Loucy (cell line): ENCODE data around the gene ZBTB16.

ENCODE experiments used
- H2AFZ ChIP-seq: fragments of 200-600 bp; sonication (generic); 2 replicates; pipeline ENCODE4 v1.6.0; 2016; ENCODE audit warnings: antibody characterized with exemption, mild to moderate bottlenecking, low read length, moderate library complexity
- H3F3A ChIP-seq: fragments of 200-600 bp; 2 replicates; pipeline ENCODE4 v1.6.0; 2016; ENCODE audit warnings: antibody characterized with exemption, low read depth, mild to moderate bottlenecking
- H3K27me3 ChIP-seq: fragments of 200-600 bp; sonication (generic); 2 replicates; pipeline ENCODE4 v1.6.1; 2014; ENCODE audit warnings: low read length, mild to moderate bottlenecking; ENCODE audit not compliant: insufficient read depth, poor library complexity, severe bottlenecking
- H3K36me3 ChIP-seq: fragments of 200-600 bp; sonication (generic); 2 replicates; pipeline ENCODE4 v1.6.1; 2016; ENCODE audit warnings: low read length; ENCODE audit not compliant: insufficient read depth
- H3K4me1 ChIP-seq: fragments of 200-600 bp; sonication (generic); 2 replicates; pipeline ENCODE4 v1.5.1; 2014; ENCODE audit warnings: low read length, mild to moderate bottlenecking; ENCODE audit not compliant: insufficient read depth, poor library complexity, severe bottlenecking
- H3K4me2 ChIP-seq: fragments of 200-600 bp; sonication (generic); 2 replicates; pipeline ENCODE4 v1.6.0; 2014; ENCODE audit warnings: antibody characterized with exemption, low read length, low read depth, mild to moderate bottlenecking; ENCODE audit not compliant: poor library complexity, severe bottlenecking
- H3K4me3 ChIP-seq: fragments of 200-600 bp; sonication (generic); 2 replicates; pipeline ENCODE4 v1.5.1; 2014; ENCODE audit warnings: low read length, mild to moderate bottlenecking, mixed read lengths; ENCODE audit not compliant: poor library complexity, severe bottlenecking
- H3K79me2 ChIP-seq: fragments of 200-600 bp; sonication (generic); 2 replicates; pipeline ENCODE4 v1.6.1; 2014; ENCODE audit warnings: low read length; ENCODE audit not compliant: insufficient read depth
- H3K9ac ChIP-seq: fragments of 200-600 bp; sonication (generic); 2 replicates; pipeline ENCODE4 v1.6.0; 2014; ENCODE audit warnings: mild to moderate bottlenecking, low read depth, low read length, moderate library complexity; ENCODE audit not compliant: poor library complexity, severe bottlenecking
- H3K9me2 ChIP-seq: fragments of 200-600 bp; sonication (generic); replicated peaks from 2 replicates; pipeline ENCODE4 v1.6.1; 2016; ENCODE audit warnings: low read depth, low read length, mixed read lengths
- H3K9me3 ChIP-seq: fragments of 200-600 bp; sonication (generic); 2 replicates; pipeline ENCODE4 v1.6.1; 2014; ENCODE audit warnings: mild to moderate bottlenecking, antibody characterized with exemption, low read length, low read depth; ENCODE audit not compliant: insufficient read depth
- H4K20me1 ChIP-seq: fragments of 200-600 bp; sonication (generic); 2 replicates; pipeline ENCODE4 v1.6.0; 2014; ENCODE audit warnings: antibody characterized with exemption, low read length, mild to moderate bottlenecking; ENCODE audit not compliant: insufficient read depth, poor library complexity, severe bottlenecking
- EZH2phosphoT487 ChIP-seq: fragments of 200-600 bp; IDR thresholded peaks from 2 replicates; pipeline ENCODE4 v1.6.1; 2018; ENCODE audit warnings: antibody characterized with exemption, mild to moderate bottlenecking, moderate library complexity, borderline replicate concordance
- TF ChIP-seq, protein P1 (sequence below): fragments of 200-600 bp; sonication (generic); conservative IDR thresholded peaks from 2 replicates; pipeline ENCODE4 v1.5.1; 2014; ENCODE audit warnings: mild to moderate bottlenecking, antibody characterized with exemption, low read length

Gene ZBTB16

DNA sequence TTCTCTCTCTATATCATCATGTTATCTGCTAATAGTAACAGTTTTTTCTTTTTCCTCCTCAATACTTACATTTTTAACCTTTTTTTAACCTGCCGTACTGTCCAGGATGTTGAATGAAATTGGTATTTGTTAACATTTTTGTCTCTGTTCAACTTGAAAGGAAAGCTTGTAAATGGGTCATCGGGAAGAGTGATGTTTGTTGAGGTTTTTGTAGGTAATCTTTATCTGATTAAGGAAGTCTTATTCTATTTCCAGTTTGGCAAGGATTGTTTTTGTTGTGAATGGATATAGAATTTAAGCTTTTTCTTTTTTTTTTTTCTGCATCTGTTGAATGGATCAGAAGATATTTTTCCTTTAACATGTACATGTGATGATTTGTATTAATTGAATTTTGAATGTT lies 228.6 kb downstream of the ZBTB16 start:
- no peak overlapping the region for H3K4me3 ChIP-seq
- peaks cover 7% of the 10 kb centered on the region for H3K27me3 ChIP-seq
- no peak for TF ChIP-seq EZH2phosphoT487
- TF ChIP-seq, protein P1, sequence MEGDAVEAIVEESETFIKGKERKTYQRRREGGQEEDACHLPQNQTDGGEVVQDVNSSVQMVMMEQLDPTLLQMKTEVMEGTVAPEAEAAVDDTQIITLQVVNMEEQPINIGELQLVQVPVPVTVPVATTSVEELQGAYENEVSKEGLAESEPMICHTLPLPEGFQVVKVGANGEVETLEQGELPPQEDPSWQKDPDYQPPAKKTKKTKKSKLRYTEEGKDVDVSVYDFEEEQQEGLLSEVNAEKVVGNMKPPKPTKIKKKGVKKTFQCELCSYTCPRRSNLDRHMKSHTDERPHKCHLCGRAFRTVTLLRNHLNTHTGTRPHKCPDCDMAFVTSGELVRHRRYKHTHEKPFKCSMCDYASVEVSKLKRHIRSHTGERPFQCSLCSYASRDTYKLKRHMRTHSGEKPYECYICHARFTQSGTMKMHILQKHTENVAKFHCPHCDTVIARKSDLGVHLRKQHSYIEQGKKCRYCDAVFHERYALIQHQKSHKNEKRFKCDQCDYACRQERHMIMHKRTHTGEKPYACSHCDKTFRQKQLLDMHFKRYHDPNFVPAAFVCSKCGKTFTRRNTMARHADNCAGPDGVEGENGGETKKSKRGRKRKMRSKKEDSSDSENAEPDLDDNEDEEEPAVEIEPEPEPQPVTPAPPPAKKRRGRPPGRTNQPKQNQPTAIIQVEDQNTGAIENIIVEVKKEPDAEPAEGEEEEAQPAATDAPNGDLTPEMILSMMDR, result no peak
- H3K9me3 ChIP-seq, result no peaks in the 10 kb centered on the region
- no peaks in the 10 kb centered on the region for H4K20me1 ChIP-seq
- no peak overlapping the region for H2AFZ ChIP-seq
- H3F3A ChIP-seq, result no peaks in the 10 kb centered on the region
- no peak overlapping the region for H3K9ac ChIP-seq
- no peaks in the 10 kb centered on the region for H3K79me2 ChIP-seq
- H3K4me1 ChIP-seq, result no peaks in the 10 kb centered on the region
- H3K4me2 ChIP-seq, result no peak overlapping the region
- H3K36me3 ChIP-seq, result no peaks in the 10 kb centered on the region
- no peaks in the 10 kb centered on the region for H3K9me2 ChIP-seq

DNA sequence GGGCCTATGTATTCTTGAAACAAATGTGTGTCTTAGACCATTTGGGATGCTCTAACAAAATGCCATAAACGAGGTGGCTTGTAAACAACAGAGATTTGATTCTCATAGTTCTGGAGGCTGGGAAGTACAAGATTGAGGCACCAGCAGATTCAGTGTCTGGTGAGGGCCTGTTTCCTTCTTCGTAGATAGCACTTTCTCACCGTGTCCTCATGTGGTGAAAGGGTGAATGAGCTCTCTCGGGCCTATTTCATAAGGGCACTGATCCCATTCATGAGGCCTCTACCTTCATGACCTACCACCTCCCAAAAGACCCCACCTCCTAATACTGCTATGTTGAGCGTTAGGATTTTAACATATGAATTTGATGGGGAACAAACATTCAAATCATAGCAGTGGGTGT lies 230.3 kb downstream of the ZBTB16 start:
- Histone ChIP-seq H3K4me3 (no peak overlapping the region), H3F3A (no peaks in the 10 kb centered on the region), H3K27me3 (peaks cover 7% of the 10 kb centered on the region), H3K4me1 (no peaks in the 10 kb centered on the region), H4K20me1 (no peaks in the 10 kb centered on the region), H3K9me3 (no peaks in the 10 kb centered on the region), H3K36me3 (no peaks in the 10 kb centered on the region), H3K9ac (no peak overlapping the region), H3K9me2 (no peaks in the 10 kb centered on the region), H3K79me2 (no peaks in the 10 kb centered on the region), H2AFZ (no peak overlapping the region), H3K4me2 (no peak overlapping the region)
- TF ChIP-seq, protein P1, result no peak
- TF ChIP-seq EZH2phosphoT487, result no peak

DNA sequence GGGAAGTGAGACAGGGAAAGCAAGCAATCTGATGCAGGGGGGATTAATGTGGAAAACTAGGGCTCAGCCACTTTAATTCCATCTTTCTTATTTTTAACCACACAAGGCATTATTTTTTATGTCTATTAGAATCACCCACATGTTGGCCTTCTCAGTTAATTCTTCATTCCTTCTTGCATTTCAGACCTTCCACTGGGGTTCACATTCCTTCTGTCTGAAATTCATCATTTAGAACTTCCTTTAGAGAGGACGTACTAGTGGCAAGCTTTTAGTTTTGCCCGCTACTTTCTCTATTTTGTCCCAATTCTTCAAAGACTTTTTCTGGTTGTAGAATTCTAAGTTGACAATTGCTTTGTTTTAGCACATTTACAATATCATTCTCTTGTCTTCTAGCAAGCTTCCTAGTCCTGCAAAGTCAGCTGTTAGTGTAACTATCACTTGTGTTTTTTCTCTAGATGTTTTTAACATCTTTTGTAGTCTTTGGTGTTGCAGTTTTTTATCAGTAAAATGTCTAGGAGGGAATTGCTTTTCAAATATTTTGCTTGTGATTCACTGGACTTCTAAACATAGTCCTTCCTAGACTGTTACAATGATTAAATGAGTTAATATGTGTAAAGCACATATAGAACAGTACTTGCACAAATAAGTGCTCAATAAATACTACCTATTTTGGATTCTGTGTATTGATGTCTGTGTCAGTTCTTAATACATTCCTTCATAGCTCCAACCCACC lies 231.2 kb downstream of the ZBTB16 start:
- no peaks in the 10 kb centered on the region for H3F3A ChIP-seq
- no peaks in the 10 kb centered on the region for H3K36me3 ChIP-seq
- no peak overlapping the region for H3K9ac ChIP-seq
- H3K4me1 ChIP-seq, result no peaks in the 10 kb centered on the region
- H3K4me2 ChIP-seq, result no peak overlapping the region
- no peak for TF ChIP-seq EZH2phosphoT487
- TF ChIP-seq, protein P1, result no peak
- H3K4me3 ChIP-seq, result no peak overlapping the region
- peaks cover 7% of the 10 kb centered on the region for H3K27me3 ChIP-seq
- no peaks in the 10 kb centered on the region for H3K9me3 ChIP-seq
- H3K79me2 ChIP-seq, result no peaks in the 10 kb centered on the region
- H4K20me1 ChIP-seq, result no peaks in the 10 kb centered on the region
- no peaks in the 10 kb centered on the region for H3K9me2 ChIP-seq
- no peak overlapping the region for H2AFZ ChIP-seq
